EH (cell line): ENCODE measurements around the gene TNNI2.
"Not testable (repeated sequence)": the region's sequence is repeated elsewhere in the genome, so short reads cannot be mapped to it uniquely, and the experiment has no call there.

Experiments
- DNase-seq: peaks from one replicate; pipeline ENCODE4 v3.0.0-alpha.2; 2015; ENCODE audit warnings: low read depth

TNNI2 gene

GRCh38 chr11:1862588-1863351 is 24.0 kb downstream of the TNNI2 start:
- peak; percentile 30 for DNase-seq

- DNase-seq = peak; percentile 93
Observed at GRCh38 chr11:1863352-1864216, 24.8 kb downstream of the TNNI2 start.

DNA sequence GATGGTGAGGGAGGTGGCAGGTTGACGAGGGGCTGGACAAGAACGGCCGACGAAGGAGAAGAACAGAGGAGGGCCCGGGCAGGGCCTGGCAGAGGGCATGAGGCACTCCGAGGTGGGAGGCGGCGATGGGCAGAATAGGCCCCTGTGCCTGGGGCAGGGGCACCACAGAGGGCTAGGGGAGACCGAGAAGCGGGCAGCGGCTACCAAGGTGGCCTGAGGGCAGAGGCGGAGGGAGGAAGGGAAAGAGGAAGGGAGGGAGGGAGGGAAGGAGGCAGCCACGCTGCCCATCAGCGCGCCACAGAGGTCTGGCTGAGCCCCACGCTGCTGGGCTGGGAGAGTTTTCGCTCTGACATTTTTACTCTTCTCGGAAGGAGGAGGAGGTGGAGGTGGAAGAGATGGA is 25.4 kb downstream of the TNNI2 start:
- peak; percentile 52 for DNase-seq

DNA sequence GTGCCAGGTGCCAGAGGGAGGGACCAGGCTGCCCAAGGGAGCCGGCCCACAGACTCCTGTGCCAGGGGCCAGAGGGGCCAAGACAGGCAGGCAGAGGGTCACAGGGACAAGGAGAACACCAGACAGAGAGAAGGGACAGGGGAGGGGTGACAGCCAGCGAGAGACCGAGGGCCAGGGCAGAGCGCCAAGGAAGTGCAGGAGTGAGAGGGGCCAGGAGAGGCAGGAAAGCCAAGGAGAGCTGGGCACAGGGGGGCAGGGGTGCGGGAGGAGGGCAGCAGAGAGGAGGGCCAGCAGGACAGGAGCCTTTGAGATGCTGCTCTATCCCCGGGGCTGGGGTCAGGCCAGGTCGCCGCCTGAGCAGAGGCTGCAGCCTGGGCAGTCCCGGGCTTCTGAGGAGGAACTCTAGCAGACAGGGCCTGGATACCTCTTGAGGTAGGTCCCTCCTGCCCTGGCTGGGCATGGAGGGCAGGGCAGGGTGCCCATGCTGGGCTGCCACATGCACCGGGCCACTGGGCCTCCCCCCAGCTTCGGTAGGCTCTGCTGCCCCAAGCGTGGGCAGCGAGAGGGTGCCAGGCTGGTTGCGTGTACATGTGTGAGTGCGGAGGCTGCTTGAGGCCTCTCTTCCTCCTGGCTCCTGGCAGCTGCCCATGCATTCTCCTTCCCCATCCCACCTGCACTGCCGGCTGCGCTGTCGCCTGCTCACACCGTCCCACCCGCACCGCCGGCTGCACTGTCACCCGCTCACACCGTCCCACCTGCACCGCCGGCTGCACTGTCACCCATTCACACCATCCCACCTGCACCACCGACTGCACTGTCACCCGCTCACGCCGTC is 26.3 kb downstream of the TNNI2 start:
- DNase-seq = peak; percentile 8

DNA sequence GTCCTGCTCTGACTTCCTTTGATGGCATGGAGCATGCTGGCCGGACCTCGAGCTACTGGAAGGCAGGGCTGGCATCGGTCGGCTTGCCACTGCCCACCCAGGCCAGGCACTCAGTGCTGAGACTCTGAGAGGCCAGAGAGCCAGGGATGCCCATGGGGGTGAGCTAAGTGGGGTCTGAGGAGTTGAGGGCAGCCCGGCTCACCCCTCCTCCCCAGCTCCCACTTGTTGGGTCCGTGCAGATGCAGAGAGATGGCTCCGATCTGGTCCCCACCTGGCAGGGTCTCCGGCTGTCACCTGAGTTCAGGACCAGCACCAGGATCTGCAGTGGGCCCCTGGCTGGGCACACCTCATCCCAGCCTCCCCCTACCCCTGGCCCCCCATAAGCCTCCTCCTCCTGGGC is 27.4 kb downstream of the TNNI2 start:
- DNase-seq = no peak

DNA sequence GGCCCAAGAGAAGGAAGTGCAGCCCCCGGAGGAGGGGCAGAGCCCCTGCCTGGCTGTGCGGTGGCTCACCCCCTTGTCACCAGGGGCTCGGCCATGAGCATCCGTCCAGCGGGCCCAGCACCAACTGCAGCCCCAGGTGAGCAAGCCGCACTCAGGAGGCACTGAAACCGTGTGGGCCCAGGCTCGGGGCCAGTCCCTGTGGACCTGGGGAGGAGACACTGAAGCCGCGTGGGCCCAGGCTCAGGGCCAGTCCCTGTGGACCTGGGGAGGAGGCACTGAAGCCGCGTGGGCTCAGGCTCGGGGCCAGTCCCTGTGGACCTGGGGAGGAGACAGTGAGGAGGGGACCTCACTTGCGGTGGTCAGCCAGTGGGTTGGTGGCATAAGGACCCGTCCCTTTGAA is 28.0 kb downstream of the TNNI2 start:
- DNase-seq = no peak

- no peak for DNase-seq
Observed at GRCh38 chr11:1867381-1867780, 28.6 kb downstream of the TNNI2 start.

DNA sequence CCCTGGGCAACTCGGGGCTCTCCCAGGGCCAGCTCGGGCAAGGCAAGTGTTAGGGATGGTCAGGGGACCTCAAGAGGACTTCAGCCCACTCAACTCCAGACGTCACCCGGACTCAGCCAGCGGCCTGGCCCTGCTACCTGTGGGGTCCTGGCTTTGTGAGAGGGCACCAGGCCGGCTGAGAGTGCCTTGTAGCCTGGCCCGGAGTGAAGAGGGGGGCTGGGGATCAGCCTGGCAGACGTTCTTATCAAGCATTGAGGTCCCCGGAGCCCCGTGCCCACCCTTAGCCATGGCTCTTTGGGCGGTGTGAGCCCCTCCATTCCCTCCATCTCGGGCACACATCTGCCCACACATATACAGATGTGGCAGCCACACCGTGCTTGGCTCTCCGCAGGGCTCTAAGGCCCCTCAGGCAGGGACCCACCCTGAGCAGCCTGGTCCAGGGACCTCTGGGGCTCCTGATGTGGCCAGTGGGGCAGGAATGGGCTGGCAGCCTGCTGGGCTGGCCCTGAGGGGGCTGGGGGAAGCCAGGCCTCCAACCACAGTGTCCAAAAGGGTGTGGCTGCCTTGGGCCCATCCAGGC is 29.4 kb downstream of the TNNI2 start:
- no peak for DNase-seq

- no peak for DNase-seq
Observed at GRCh38 chr11:1868636-1869291, 30.0 kb downstream of the TNNI2 start.

DNA sequence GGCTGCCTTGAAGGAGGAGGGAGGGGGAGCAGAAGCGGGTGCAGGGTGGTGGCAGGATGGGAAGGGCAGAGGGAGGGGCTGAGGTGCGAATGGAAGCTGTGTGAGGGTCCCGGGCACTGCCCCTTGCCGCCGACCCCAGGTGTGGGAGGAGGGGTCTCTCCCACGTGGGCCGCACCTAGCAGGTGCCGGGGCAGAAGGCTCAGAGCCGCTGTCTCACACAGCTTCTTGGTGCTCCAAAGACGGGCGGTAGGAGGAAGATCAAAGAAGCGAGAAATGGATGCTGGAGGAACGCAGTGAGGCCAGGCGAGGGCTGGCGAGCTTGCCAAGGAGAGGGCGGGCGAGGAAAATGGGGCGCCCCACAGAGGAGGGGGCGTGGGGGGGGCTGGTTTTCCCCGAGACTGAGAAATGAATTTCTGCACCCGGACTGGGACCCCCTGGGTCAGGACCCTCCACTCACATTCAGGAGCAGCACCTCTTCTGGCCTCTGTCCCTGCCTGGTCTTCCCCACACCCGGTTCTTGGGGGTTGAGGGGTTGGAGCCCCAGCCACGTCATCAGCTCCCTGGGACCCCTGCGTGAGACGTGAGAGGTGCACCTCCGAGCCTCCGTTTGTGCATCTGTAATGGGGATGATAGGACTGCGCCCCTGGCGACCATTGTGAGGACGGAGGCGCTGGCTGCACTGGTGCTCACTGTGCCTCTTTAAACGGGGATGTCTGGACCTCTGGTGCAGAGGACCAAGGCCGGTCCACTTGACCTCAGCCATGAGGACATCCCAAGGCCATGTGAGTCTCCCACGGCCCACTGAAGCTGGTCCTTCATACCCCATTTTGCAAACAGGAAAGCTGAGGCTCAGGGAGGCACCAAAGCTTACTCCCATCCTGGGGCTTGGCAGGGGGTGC is 30.9 kb downstream of the TNNI2 start:
- no peak for DNase-seq

DNA sequence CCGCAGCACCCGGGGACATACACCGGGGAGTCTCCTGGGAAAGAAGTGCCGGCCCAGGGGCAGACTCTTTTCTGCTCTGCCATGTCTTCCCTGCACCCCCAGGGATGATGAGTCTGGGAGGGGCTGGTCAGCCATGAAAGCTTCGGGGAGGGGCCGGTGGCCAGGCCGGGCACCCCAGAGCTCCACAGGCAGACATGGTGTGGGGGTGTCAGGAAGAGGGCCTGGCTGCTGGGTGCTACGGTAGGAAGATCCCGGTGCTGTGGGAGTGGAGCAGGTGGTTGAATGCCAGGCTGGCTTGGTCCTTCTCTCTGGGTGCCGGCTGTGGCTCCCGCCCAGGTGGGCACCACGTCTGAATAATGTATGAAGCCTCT is 31.5 kb downstream of the TNNI2 start:
- DNase-seq = no peak

DNA sequence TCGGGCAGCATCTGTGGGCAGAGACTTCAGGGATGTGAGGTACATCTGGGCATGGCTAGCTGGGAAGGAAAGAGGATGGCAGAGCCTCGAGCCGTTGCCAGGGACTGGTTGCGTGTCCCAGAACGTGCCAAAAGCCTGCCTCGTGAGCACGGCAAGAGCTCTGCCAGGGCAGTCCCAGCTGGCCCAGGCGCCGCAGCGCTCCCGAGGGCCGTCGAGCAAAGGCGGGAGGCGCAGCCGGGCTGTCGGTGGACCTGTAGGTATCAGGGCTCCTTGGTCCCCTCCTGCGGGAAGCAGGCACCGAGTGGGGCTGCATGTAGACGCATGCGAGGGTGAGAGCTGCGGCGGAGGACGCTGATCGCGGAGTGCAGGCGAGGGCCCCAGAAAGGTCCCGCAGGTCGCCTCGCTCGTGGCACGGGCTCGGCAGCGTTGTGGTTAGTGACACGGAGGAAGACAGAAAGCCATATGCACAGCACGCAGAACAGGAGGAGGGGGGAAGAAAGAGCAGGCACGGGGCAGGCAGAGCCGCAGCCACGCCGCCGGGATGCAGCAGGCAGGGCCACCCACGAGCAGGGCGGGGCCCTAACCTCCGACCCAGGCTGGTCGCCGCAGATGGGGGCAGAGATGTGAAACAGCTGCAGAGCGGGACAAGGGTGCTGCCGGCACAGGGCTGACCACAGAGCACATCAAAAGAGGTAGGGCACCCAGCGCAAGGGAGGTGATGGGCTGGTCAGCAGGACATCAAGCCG is 32.1 kb downstream of the TNNI2 start:
- DNase-seq = no peak

DNA sequence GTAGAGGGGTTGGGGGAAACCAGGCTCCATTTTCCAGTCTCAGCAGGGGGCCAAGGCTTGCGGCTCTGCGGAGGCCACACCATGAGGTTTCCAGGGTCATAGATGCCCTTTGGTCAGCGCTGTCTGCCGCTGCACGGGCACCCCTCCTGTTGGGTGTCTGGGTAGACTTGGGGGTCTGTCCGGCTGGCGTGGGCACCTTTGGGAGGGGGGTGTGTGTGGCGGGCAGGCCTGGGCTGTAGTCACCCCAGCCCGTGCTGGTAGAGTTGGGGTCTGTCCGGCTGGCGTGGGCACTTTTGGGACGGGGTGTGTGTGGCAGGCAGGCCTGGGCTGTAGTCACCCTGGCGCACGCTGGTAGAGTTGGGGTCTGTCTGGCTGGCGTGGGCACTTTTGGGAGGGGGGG is 32.8 kb downstream of the TNNI2 start:
- DNase-seq = no peak

GRCh38 chr11:1872267-1872985 is 33.6 kb downstream of the TNNI2 start:
- DNase-seq = no peak

DNA sequence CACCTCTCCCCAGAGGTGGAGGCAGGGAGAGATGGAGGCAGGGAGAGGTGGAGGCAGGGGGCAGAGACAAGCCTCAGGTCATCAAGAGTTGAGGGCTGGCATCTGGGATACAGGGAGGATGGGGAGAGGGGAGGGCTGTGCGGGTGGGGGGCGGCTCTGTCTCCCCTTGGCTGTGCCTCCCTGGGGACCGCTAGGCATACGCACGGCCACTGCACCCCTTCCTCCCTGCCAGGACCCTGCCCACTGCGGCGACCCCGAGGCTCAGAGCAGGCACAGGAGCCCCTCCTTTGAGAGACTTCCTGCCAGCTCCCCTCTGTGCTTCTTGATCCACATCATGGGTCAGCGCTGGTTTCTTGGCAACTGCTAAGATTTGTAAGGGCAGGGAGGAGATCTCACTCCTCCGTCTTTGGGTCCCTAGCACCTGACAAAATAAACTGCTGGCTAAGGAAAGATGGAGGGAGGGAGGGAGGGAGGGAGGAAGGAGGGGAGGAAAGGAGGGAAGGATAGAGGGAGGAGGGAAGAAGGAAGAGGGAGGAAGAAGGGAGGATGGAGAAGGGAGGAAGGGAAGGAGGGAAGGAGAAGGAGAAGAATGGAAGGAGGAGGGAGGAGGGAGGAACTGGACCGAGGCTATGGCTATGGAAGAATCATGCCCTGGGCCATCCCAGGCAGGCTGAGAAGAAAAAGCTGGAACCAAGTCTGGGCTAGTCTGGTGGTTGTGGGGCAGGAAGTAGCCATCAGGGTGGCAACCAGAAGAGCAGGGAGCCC is 34.4 kb downstream of the TNNI2 start:
- peak; percentile 18 for DNase-seq

GRCh38 chr11:1873813-1874150 is 35.0 kb downstream of the TNNI2 start:
- not testable (repeated sequence) for DNase-seq

- not testable (repeated sequence) for DNase-seq
Observed at GRCh38 chr11:1874441-1875092, 35.8 kb downstream of the TNNI2 start.
